HPDE6-E6E7 (cell line): ENCODE results near the gene LRRIQ1.

Experiments
- DNase-seq: peaks from one replicate; pipeline ENCODE4 v3.0.0; 2011; ENCODE audit warnings: missing footprints; ENCODE audit errors: extremely low spot score

LRRIQ1 gene

GRCh38 chr12:85281636-85282312, 245.6 kb downstream of the LRRIQ1 start:
- DNase-seq, result no peak

GRCh38 chr12:85283560-85283959, 247.4 kb downstream of the LRRIQ1 start:
- DNase-seq, result no peak
